GM12878 (cell line): ENCODE data around the gene PRRT3. TPM values are rescaled to one million over a fixed set of nuclear protein-coding genes. Genes with fewer than 3 reads are reported as not detected.

ENCODE experiments used
- ATAC-seq: fragments of 200-7000 bp; cut with Tn5 transposase; 3 replicates; pipeline ENCODE4 v1.9.1; 2020; ENCODE audit warnings: mild to moderate bottlenecking, moderate library complexity
- BruUV-seq: library from RNA; stranded (reverse); fragments of 400-500 nt; replicated peaks from 2 replicates; lab custom pipeline; 2021; lab: Mats Ljungman, UMichigan
- CTCF ChIA-PET: fragments of 300-600 bp; sonication (Branson Sonifier 250); formaldehyde crosslinking; extraction: SDS; loops from one replicate; lab custom pipeline; 2021; ENCODE audit warnings: inconsistent platforms; lab: Yijun Ruan, JAX
- POLR2A ChIA-PET: fragments of 350-600 bp; formaldehyde crosslinking; extraction: SDS; loops from one replicate; lab custom pipeline; 2021; ENCODE audit warnings: inconsistent platforms; lab: Charles Lee
- RAD21 ChIA-PET: fragments of 300-600 bp; sonication (Branson Sonifier 250); formaldehyde crosslinking; loops from one replicate; lab custom pipeline; 2023; ENCODE audit warnings: antibody characterized with exemption; ENCODE audit not compliant: unreplicated experiment; lab: Charles Lee
- SMC1A ChIA-PET: fragments of 300-600 bp; sonication (Branson Sonifier 250); formaldehyde crosslinking; loops from one replicate; lab custom pipeline; 2023; ENCODE audit not compliant: unreplicated experiment, uncharacterized antibody; lab: Charles Lee
- DNase-seq: peaks from one replicate; pipeline ENCODE4 v3.0.0-alpha.2; 2011; ENCODE audit warnings: low read depth, low spot score
- FAIRE-seq: peaks from 3 replicates; lab custom pipeline; 2011; peaks lifted over from hg19 to GRCh38; lab: Jason Lieb, UNC
- H2AFZ ChIP-seq: 2 replicates; pipeline ENCODE4 v1.6.0; 2011; ENCODE audit warnings: low read depth, low read length, control low read depth; ENCODE audit not compliant: control insufficient read depth
- H3K27ac ChIP-seq: 2 replicates; pipeline ENCODE4 v1.5.1; 2011; ENCODE audit warnings: control low read depth; ENCODE audit not compliant: control insufficient read depth, insufficient read depth
- H3K27me3 ChIP-seq, 2 experiments: replicated peaks in 1 of 2; 2 replicates each; pipeline versions ENCODE4 v1.6.0 to v1.6.1; 2011; ENCODE audit warnings: low read length in 1 of 2; ENCODE audit not compliant: control insufficient read depth in 2 of 2, insufficient read depth in 2 of 2
- H3K36me3 ChIP-seq, 2 experiments: 2 replicates each; pipeline ENCODE4 v1.5.1; 2011; ENCODE audit warnings: low read length in 1 of 2; ENCODE audit not compliant: control insufficient read depth in 2 of 2, insufficient read depth in 2 of 2
- H3K4me1 ChIP-seq: 2 replicates; pipeline ENCODE4 v1.6.1; 2011; ENCODE audit warnings: mild to moderate bottlenecking, low read length, moderate library complexity, mixed read lengths; ENCODE audit not compliant: control insufficient read depth, insufficient read depth
- H3K4me2 ChIP-seq: 2 replicates; pipeline ENCODE4 v1.6.0; 2011; ENCODE audit warnings: control low read depth; ENCODE audit not compliant: control insufficient read depth, insufficient read depth
- H3K4me3 ChIP-seq: fragments of 200-600 bp; sonication (generic); 2 replicates; pipeline ENCODE4 v1.5.1; 2016
- H3K79me2 ChIP-seq: 2 replicates; pipeline ENCODE4 v1.6.0; 2011; ENCODE audit warnings: low read length; ENCODE audit not compliant: control insufficient read depth, insufficient read depth
- H3K9ac ChIP-seq: 2 replicates; pipeline ENCODE4 v1.8.0; 2011; ENCODE audit warnings: low read length, control low read depth, mixed read lengths; ENCODE audit not compliant: control insufficient read depth, insufficient read depth
- H3K9me3 ChIP-seq: replicated peaks from 3 replicates; pipeline ENCODE4 v1.5.1; 2011; ENCODE audit warnings: mild to moderate bottlenecking, low read length; ENCODE audit not compliant: control insufficient read depth, insufficient read depth
- H4K20me1 ChIP-seq: 2 replicates; pipeline ENCODE4 v1.6.0; 2011; ENCODE audit not compliant: control insufficient read depth, insufficient read depth
- BRCA1 ChIP-seq: IDR thresholded peaks from 2 replicates; pipeline ENCODE4 v1.6.1; 2011; ENCODE audit warnings: low read depth, low read length, improper control_type of control experiment
- CBFB ChIP-seq: IDR thresholded peaks from 2 replicates; pipeline ENCODE4 v1.6.1; 2016; ENCODE audit warnings: antibody characterized with exemption, low read depth
- CREB1 ChIP-seq: IDR thresholded peaks from 2 replicates; pipeline ENCODE4 v1.6.1; 2012; ENCODE audit warnings: low read depth, mild to moderate bottlenecking, inconsistent platforms
- EED ChIP-seq: sonication (generic); IDR thresholded peaks from 2 replicates; pipeline ENCODE4 v1.6.1; 2016; ENCODE audit warnings: antibody characterized with exemption, low read depth
- HDAC2 ChIP-seq: fragments of 200-600 bp; sonication (generic); IDR thresholded peaks from 2 replicates; pipeline ENCODE4 v1.6.1; 2017
- KLF5 ChIP-seq: fragments of 450-650 bp; IDR thresholded peaks from 2 replicates; pipeline ENCODE4 v1.6.1; 2014; ENCODE audit warnings: mild to moderate bottlenecking; ENCODE audit not compliant: partially characterized antibody
- MTA2 ChIP-seq: fragments of 450-650 bp; IDR thresholded peaks from 2 replicates; pipeline ENCODE4 v1.6.1; 2016; ENCODE audit warnings: low read depth, mild to moderate bottlenecking, moderate library complexity
- NFIC ChIP-seq: IDR thresholded peaks from 2 replicates; pipeline ENCODE4 v1.6.1; 2012; ENCODE audit warnings: low read depth, mild to moderate bottlenecking, inconsistent platforms, low read length, moderate library complexity
- PML ChIP-seq: IDR thresholded peaks from 2 replicates; pipeline ENCODE4 v1.6.1; 2012; ENCODE audit warnings: low read length, inconsistent platforms
- POLR2AphosphoS5 ChIP-seq: IDR thresholded peaks from 2 replicates; pipeline ENCODE4 v1.6.1; 2011; ENCODE audit warnings: mild to moderate bottlenecking, low read length, inconsistent platforms
- SIN3A ChIP-seq: IDR thresholded peaks from 2 replicates; pipeline ENCODE4 v1.6.1; 2012; ENCODE audit warnings: low read depth, low read length, improper control_type of control experiment
- SIX5 ChIP-seq: IDR thresholded peaks from 2 replicates; pipeline ENCODE4 v1.6.1; 2011; ENCODE audit warnings: mild to moderate bottlenecking, low read depth, low read length, moderate library complexity; ENCODE audit not compliant: severe bottlenecking
- SMARCA5 ChIP-seq: fragments of 450-650 bp; IDR thresholded peaks from 2 replicates; pipeline ENCODE4 v1.6.1; 2017; ENCODE audit warnings: mild to moderate bottlenecking
- STAT1 ChIP-seq: fragments of 450-650 bp; conservative IDR thresholded peaks from 2 replicates; pipeline ENCODE4 v1.6.1; 2014; ENCODE audit warnings: antibody characterized with exemption, mild to moderate bottlenecking
- TBL1XR1 ChIP-seq: IDR thresholded peaks from 2 replicates; pipeline ENCODE4 v1.6.1; 2012; ENCODE audit warnings: low read depth, low read length, improper control_type of control experiment
- ZNF592 ChIP-seq: fragments of 450-650 bp; IDR thresholded peaks from 2 replicates; pipeline ENCODE4 v1.6.1; 2017; ENCODE audit warnings: mild to moderate bottlenecking, moderate library complexity
- WGBS: methylation state at CpG from one replicate; pipeline ENCODE4 v1.1.6; 2016; ENCODE audit warnings: low lambda C conversion rate; ENCODE audit not compliant: insufficient replicate concordance, insufficient coverage; ENCODE audit errors: missing lambda C conversion rate; 5-methylcytosine and 5-hydroxymethylcytosine counted together
- in situ Hi-C: fragments of 300-500 bp; cut with MboI; formaldehyde crosslinking; loops from 9 replicates; pipeline ENCODE4 v1.14.3; 2018; ENCODE audit warnings: mixed read lengths
- intact Hi-C: fragments of 100-400 bp; cut with micrococcal nuclease; formaldehyde crosslinking; loops from one replicate; pipeline ENCODE4 v1.14.2; 2022; ENCODE audit not compliant: unreplicated experiment
- polyA plus RNA-seq, 11 experiments: library from polyadenylated mRNA; depleted of rRNA in 4 of 11; unstranded in 6 of 11; stranded (reverse) in 5 of 11; fragments of >200 nt; fragmentation: Nextera tagmentation in 4 of 11; fragmentation: Illumina TruSeq in 1 of 11; extraction: Ambion mirVana in 4 of 11; extraction: Trizol in 1 of 11; gene quantifications; 1 replicate in 1 of 11; 2 replicates in 10 of 11; pipeline versions ENCODE4 v1.2.1 to v1.2.3, GENCODE V29; 2011 to 2016; ENCODE audit warnings: inconsistent platforms in 2 of 11, missing spikeins in 2 of 11, low read depth in 1 of 11
- total RNA-seq, 4 experiments: library from RNA; depleted of rRNA in 3 of 4; stranded (reverse); fragments of >200 nt in 3 of 4; fragmentation: Illumina TruSeq in 1 of 4; extraction: Trizol in 1 of 4; gene quantifications; 2 replicates each; pipeline versions ENCODE4 v1.2.1 to v1.2.3, GENCODE V29; 2013 to 2021
- TF ChIP-seq, protein P1 (sequence below): IDR thresholded peaks from 2 replicates; pipeline ENCODE4 v1.6.1; 2012; ENCODE audit warnings: mild to moderate bottlenecking, low read depth, low read length

Gene PRRT3
- total and polyA plus RNA-seq, 10 of the 15 experiments (the other 5 are each of a cell fraction or from before 2014, with no cell fraction given): 0.53 to 18.0 (median 7.1) TPM

DNA sequence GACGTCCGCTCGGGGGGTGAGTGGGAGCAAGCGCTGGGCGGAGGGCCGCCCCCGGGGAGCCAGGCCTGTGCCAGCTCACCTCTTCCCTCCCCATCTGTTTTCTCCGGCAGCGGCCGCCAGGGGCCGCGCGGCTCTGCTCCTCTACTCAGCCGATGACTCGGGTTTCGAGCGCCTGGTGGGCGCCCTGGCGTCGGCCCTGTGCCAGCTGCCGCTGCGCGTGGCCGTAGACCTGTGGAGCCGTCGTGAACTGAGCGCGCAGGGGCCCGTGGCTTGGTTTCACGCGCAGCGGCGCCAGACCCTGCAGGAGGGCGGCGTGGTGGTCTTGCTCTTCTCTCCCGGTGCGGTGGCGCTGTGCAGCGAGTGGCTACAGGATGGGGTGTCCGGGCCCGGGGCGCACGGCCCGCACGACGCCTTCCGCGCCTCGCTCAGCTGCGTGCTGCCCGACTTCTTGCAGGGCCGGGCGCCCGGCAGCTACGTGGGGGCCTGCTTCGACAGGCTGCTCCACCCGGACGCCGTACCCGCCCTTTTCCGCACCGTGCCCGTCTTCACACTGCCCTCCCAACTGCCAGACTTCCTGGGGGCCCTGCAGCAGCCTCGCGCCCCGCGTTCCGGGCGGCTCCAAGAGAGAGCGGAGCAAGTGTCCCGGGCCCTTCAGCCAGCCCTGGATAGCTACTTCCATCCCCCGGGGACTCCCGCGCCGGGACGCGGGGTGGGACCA, 19.2 kb downstream of the PRRT3 start:
- Histone ChIP-seq H3K36me3 (peaks cover 0 to 2% of the 10 kb centered on the region in 2 experiments; a peak in 1 of 4 replicates), H3K27me3 (no peaks in the 10 kb centered on the region), H3K4me1 (peaks cover 9% of the 10 kb centered on the region), H2AFZ (peak overlapping the region; percentile 88), H3K79me2 (peaks cover 18% of the 10 kb centered on the region), H3K4me3 (peak overlapping the region; percentile 89), H3K4me2 (peak overlapping the region; percentile 98), H3K9ac (peak overlapping the region; percentile 77), H3K9me3 (no peaks in the 10 kb centered on the region), H3K27ac (peak overlapping the region; percentile 71), H4K20me1 (no peaks in the 10 kb centered on the region)
- FAIRE-seq: no peak
- intact Hi-C loops (loop anchor here (2.0 to 10.0 kb wide), 6 partner anchors 18 to 392 kb away; partner anchors contain the start of genes ARPC4, JAGN1, RPUSD3 and SEC13), in situ Hi-C loops (no loop called here)
- BruUV-seq: TSS peak; percentile 87
- ChIA-PET RAD21 (interaction anchor here (0.5 to 5.2 kb wide), 30 partner anchors 9 to 389 kb away, joined by 3 to 51 read pairs (median 5); partner anchors contain the start of genes ARPC4, EMC3, FANCD2 and IRAK2), SMC1A (interaction anchor here (0.7 to 3.8 kb wide), 25 partner anchors 8 to 389 kb away, joined by 3 to 20 read pairs (median 4); partner anchors contain the start of genes FANCD2, GHRL, JAGN1 and PRRT3), POLR2A (interaction anchor here (0.6 to 2.2 kb wide), 22 partner anchors 9 to 389 kb away, joined by 3 to 19 read pairs (median 4); partner anchors contain the start of genes CIDEC, FANCD2, GHRL and IL17RE), CTCF (interaction anchor here (0.7 to 5.0 kb wide), 40 partner anchors 9 to 580 kb away, joined by 3 to 45 read pairs (median 6); partner anchors contain the start of genes ARPC4, CIDEC, EMC3 and FANCD2)
- peak; percentile 40 for DNase-seq
- under 1% methylated on average over 66 of the region's 77 CpGs for WGBS
- ATAC-seq: peak; percentile 88
- TF ChIP-seq CREB1: 0 out of 2 replicates have a peak, but pooled peaks have one; percentile 43
- TF ChIP-seq HDAC2: no peak
- TF ChIP-seq PML: no peak
- TF ChIP-seq ZNF592: no peak
- no peak for TF ChIP-seq KLF5
- TF ChIP-seq, protein P1, sequence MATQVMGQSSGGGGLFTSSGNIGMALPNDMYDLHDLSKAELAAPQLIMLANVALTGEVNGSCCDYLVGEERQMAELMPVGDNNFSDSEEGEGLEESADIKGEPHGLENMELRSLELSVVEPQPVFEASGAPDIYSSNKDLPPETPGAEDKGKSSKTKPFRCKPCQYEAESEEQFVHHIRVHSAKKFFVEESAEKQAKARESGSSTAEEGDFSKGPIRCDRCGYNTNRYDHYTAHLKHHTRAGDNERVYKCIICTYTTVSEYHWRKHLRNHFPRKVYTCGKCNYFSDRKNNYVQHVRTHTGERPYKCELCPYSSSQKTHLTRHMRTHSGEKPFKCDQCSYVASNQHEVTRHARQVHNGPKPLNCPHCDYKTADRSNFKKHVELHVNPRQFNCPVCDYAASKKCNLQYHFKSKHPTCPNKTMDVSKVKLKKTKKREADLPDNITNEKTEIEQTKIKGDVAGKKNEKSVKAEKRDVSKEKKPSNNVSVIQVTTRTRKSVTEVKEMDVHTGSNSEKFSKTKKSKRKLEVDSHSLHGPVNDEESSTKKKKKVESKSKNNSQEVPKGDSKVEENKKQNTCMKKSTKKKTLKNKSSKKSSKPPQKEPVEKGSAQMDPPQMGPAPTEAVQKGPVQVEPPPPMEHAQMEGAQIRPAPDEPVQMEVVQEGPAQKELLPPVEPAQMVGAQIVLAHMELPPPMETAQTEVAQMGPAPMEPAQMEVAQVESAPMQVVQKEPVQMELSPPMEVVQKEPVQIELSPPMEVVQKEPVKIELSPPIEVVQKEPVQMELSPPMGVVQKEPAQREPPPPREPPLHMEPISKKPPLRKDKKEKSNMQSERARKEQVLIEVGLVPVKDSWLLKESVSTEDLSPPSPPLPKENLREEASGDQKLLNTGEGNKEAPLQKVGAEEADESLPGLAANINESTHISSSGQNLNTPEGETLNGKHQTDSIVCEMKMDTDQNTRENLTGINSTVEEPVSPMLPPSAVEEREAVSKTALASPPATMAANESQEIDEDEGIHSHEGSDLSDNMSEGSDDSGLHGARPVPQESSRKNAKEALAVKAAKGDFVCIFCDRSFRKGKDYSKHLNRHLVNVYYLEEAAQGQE: no peak
- TF ChIP-seq TBL1XR1: no peak
- TF ChIP-seq SIN3A: 0 out of 2 replicates have a peak, but pooled peaks have one; percentile 74
- peak; percentile 45; the same call in 1 of the 2 replicates for TF ChIP-seq STAT1
- TF ChIP-seq SMARCA5: peak; percentile 91; the same call in 1 of the 2 replicates
- TF ChIP-seq NFIC: no peak
- TF ChIP-seq POLR2AphosphoS5: no peak; the same call in none of the 2 replicates
- TF ChIP-seq MTA2: no peak
- TF ChIP-seq EED: no peak; the same call in 1 of the 2 replicates
- no peak for TF ChIP-seq SIX5
- no peak for TF ChIP-seq CBFB
- no peak for TF ChIP-seq BRCA1
